HG02678 (cell line): Measurements from ENCODE around the gene MYO7B.

Source experiments
- ATAC-seq: cut with Tn5 transposase; IDR thresholded peaks from one replicate; pipeline ENCODE4 v1.9.1; 2021; ENCODE audit warnings: mild to moderate bottlenecking, moderate library complexity; ENCODE audit not compliant: unreplicated experiment

The MYO7B gene

DNA sequence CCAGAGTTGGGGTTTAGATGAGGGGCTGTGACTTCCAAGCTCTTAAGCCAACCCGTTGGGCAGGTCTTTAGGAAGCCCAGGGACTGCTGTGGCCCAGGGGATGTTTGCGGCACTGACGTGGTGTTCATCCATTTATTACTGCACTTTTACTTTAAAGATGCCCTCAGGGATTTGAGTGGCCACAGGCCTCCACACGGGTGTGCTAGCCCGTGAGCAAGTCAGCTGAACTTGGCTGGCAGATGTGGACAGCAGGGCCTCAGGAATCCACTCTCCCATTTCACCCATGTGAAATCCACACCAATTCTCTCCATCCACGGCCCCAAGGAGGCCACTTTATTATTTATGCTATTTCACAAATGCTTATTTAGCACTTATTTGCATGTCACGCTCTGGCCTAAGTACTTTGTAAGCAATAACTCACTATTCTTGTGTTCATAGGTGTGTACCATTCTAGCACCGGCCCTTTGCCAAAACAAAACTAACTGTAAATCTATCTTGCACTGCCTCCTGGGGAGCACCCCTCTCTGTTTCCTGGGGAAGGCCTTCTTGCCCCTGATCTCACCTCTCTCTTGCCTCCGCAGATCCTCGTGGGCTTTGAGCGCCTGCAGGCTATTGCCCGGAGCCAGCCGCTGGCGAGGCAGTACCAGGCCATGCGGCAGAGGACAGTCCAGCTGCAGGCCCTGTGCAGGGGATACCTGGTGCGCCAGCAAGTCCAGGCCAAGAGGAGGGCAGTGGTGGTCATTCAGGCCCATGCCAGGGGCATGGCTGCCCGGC lies 71.3 kb downstream of the MYO7B start:
- ATAC-seq, result no peak

DNA sequence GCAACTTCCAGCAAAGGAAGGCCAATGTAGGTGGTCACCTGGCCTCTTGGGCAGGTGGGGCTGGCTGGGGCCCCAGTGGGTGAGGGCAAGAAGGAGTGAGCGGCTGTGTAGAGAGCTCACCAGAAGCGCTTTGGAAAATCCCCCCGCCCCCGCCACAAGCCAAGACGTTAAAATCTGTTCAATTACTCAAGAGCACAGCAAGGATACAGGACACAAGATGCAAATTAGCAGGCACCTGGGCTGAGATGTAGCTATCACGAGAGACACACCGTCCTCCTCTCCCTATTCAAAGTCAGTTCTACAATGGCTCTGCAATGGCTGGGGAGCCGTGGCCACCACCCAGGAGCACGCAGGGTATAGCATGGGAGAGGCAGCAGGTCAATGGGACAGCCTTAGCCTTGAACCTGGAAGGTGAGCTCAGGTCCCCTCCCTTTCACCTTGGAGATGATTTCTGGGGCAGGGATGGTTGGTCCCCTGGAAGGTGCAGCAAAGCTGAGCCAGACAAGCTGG lies 72.0 kb downstream of the MYO7B start:
- ATAC-seq, result no peak

DNA sequence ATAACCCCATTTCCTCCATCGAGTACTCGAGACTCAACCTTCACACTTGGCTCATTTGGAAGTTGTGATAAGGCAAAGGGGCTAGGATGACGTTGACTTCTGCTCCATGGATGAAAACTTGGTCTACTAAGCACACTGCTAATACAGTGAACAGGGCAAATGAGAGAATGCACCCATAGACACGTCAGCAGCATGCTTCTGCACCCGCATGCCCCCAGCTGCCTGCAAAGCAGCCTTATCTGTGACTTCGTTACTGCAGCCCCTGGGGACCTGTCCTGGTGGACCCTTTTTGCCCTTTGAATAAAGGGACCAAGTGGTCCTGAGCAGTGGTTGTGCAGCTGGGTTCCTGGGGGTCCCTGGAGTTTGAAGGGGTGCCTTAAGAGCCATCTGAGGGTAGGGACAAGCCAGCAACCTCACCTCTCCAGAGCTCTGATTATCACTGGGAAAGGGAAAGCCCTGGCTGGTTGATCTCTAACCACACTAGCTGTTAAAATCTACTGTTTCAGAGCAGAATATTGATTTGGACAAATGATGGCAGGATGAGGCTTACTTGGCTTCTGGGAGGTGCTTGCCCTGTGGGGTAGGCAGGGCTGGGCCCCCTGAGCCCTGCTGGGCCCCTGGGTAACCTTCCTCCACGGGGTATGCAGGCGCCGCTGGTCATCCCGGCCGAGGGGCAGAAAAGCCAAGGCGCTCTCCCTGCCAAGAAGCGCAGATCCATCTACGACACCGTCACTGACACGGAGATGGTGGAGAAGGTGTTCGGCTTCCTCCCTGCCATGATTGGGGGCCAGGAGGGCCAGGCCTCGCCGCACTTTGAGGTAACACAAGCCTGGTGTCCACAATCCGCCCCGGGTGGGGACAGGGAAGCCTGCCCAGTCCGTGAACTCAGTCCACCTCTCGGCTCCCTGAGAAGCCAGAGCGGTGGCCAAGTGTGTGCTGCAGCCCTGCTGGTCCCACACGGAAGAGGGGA lies 72.9 kb downstream of the MYO7B start:
- ATAC-seq, result no peak

DNA sequence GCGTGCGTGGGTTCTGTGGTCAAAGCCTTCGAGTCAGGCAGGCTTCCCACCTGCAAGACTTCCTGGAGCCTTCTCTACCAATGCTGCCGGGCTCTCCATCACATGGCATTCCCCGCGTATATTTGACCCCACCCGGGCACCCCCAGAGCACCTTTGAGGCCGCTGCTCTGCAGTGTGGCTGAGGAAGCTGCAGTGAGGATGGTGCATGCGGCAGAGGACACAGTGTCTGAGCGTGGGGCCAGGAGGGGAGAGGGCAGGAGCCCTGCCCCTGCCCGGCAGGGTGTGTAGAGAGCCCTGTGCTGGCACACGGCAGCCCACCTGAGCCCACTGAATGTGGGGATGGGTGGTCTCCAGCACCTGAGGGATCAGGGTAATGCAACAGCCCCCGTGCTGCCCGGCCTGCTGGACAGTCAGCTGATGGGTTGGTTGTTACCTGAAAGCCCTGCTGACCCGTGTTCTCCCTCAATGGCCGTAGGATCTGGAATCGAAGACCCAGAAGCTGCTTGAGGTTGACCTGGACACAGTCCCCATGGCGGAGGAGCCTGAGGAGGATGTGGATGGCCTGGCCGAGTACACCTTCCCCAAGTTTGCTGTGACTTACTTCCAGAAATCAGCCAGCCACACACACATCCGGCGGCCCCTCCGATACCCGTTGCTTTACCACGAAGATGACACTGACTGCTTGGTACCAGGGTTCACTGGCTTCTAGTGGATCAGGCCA lies 73.7 kb downstream of the MYO7B start:
- no peak for ATAC-seq

DNA sequence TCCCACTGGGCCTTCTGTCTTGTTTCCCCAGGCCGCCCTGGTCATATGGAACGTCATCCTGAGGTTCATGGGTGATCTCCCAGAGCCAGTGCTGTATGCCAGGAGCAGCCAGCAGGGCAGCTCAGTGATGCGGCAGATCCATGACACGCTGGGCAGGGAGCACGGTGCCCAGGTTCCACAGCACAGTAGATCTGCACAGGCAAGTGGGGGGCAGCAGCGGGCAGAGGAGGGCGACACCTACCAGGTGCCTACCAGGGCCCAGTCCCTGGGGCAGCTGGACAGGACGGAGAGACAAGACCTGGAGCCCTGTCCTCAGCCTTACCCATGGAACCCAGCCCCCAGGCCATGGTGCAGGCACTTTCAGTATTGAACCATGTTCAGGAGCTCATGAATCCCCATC lies 74.3 kb downstream of the MYO7B start:
- no peak for ATAC-seq

DNA sequence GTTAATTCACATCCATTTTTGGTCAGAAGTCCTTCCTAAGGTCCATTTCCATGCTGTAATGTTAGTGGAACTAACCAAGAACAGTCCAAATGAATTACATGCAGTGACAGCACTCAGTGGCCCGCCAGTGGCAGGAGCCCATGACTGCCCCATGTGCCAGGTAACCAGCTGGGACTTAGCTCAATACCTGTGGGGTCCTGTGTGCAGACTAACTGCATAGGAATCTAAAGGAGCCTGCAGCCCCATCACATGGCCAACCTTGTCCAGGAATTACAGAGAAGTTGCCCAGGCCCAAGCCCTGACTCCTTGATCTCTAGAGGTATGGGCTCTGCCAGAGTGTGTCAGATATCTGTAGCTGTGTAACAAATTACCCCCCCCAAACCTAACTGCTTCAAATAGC lies 75.1 kb downstream of the MYO7B start:
- no peak for ATAC-seq

DNA sequence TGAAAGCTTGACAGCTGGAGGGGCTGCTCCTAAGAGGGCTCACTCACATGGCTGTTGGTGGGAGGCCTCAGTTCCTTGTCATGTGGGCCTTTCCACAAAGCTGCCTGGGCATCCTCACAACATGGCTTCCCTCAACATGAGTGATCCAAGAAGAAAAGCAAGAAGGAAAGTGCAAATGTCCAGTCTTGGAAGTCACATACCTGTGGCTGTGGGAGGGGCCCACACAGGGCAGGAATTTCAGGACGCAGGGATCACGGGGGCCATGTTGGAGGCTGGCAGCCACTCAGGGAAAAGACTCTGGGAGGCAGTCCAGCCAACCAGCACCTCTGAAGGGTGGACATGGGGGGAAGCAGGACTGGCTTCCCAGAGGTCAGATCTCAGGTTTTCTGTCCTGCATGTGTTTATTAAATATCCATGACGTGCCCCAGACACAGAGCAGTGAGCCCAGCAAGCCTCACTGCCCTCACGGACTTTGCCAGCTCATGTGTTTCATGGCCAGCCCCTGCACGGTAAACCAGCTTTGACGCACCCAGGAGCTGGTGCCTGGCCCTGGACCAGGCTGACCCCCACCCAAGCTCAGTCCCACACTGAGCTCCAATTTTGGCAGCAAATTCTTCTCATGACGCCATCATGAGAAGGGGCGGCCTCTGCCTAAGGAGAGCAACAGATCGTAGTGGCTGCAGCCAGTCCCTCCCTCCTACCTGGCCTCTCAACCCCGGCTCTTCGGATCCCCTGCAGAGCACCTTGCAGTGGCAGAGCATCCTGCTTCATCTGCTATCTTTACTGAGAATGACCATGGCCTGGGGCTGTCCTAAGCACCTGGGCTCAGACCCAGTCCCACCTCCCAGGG lies 75.8 kb downstream of the MYO7B start:
- no peak for ATAC-seq

DNA sequence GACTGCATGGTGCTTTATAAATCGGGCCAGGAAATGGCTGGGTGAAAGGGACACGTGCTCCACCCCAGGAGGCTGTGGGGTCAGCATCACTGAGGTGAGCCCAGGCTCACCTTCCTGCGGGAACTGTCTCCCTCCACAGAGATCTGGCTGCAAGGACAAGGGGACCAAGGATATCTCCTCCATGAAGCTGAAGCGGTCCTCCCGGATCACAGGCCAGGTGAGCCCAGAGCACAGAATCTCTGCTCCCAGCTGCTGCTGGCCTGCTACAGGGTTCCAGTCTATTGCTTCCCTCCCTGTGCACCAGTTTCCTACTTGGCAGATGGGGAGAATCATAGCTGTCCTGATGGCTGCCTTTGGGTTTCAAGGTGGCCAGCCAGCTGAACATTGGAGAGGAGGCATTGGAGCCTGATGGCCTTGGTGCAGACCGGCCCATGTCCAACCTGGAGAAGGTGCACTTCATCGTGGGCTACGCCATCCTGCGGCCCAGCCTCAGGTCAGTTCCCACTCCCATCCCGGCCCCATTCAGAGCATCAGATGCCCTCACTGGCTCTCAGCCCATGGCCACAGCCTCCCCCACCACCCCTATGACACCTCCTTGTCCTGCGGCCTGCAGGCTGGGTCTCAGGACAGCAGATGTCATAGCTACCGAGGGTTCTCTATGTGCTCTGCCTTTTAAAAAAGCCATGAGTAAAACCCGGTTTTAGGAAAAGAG lies 76.8 kb downstream of the MYO7B start:
- ATAC-seq, result no peak

DNA sequence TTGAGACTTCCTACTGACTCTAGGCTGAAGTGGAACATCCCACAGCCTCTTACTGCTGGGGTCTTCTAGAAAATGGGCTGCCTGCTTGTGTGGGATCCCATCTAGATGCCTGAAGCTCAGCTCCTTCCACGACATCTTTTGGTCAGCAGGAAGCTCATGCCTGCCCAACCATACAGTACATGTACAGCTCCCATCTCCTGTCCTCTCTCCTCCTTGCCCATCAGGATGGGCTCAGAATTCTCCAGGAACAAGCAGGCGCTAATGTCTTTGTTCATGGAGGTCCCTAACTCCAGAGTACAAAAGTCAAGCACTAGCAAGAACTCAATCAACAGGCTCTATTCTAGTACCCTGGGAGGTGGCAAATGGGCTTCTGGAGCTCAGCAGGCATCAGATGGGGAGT lies 78.8 kb downstream of the MYO7B start:
- ATAC-seq, result no peak

DNA sequence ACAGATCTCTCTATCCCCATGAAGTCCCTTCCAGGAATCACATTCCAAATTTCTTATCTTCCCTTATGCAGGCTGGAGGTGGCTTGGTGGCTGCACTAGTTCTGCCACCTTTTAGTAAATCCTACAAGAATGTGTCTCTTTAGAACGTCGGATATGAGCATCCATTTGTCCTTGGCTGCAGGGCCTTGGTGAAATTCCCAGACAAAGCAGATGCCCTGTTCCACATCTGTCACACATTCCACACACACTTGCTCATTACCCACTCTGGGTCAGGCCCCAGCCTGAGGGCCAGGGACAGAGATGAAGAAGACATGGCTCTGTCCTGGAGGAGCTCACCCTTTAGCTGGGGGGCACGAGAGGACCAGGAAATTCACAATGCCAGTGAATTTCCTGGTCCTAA lies 79.2 kb downstream of the MYO7B start:
- no peak for ATAC-seq

DNA sequence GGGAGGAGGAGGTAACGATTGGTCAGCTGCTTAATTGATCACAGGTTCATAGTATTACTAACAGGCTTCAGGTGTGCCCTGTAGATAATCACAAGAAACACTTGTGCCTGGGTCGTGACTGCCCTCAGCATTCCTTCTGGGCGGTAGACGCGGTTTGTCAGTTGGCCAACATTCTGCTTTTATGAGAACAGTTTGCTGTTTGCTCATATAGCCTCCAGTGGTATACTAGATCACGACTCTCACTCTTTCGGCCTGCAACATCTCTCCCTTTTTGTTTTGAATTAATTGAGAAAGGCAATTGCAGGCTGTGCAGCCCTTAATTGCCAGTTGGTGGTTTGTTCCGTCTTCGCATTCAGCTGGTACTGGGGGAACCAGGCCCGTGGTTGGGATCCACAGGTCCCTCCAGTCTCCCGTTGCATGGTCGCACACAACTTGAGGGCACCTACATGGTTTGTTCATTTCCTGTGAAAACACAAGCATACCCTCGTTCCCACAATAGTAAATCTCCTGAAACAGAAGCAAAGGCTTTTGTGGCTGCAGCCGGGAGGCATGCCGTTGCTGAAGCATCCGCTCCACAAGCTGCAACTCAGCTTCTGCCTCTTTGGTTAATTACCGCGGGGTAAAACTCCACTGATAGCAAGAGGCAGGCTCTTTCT lies 80.2 kb downstream of the MYO7B start:
- no peak for ATAC-seq

DNA sequence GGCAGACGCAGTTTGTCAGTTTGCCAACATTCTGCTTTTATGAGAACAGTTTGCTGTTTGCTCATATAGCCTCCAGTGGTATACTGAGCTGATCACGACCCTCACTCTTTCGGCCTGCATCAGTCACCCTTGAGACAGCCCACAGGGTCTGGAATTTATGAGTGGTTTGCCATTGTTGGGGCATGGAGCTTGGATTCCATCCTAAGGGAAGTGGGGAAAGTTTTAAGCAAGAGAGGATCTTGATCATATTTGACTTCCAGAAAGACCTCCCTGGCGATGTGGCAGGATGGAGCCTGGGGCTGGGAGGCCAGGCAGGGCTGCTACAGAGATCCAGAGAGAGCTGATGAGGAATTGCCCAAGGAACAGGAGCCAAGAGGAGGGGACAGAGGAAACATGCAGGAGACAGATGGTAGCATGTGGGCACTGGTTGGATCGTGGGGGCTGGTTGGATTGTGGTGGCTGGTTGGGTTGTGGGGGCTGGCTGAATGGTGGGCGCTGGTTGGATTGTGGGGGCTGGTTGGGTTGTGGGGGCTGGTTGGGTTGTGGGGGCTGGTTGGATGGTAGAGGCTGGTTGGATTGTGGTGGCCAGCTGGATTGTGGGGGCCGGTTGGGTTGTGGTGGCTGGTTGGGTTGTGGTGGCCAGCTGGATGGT lies 83.2 kb downstream of the MYO7B start:
- no peak for ATAC-seq

DNA sequence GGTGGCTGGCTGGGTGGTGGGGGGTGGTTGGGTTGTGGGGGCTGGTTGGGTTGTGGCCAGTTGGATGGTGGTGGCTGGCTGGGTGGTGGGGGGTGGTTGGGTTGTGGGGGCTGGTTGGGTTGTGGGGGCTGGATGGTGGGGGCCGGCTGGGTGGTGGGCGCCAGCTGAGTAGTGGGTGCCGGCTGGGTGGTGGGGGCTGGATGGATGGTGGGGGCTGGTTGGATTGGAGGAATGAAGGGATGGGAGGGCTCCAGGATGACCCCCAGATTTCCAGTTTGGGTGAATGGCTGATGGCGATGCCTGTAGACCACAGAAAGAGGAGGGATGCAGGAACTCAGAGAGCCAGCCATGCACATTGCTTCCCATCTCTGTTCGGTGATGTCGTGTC lies 83.7 kb downstream of the MYO7B start:
- ATAC-seq, result no peak

DNA sequence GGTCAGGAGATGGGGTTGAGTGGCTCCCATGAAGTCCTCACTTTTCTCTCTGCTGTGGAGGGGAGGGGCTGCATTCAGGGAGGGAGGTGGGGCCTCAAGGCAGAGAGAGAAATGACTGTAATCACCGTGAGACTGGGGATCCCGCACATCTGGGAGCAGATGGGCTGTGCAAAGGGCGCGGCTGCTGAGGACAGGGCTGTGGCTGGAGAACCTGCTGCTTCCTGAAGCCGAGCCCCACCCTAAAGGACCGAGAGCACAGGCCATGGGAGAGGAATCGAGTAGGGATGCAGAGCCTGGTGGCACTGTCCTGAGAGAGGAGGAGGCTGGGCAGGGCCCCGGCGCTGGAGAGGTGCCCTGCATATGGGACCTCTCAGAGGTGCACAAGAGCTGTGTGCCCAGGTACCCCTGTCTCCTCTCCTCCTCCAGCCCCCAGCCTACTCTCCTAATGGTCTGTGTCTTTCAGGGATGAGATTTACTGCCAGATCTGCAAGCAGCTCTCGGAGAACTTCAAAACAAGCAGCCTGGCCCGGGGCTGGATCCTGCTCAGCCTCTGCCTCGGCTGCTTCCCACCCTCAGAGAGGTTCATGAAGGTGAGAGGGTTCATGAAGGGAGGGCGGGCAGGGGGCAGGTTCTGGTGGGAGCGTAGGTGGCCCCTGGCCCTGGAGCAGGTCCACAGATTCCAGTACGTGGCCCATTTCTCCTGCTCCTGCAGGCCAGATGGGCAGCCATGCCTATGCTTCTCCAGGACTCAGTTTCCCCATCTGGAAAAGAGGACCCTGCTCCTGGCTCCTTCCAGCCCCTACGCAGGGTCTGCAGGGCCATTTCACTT lies 84.6 kb downstream of the MYO7B start:
- ATAC-seq, result no peak

DNA sequence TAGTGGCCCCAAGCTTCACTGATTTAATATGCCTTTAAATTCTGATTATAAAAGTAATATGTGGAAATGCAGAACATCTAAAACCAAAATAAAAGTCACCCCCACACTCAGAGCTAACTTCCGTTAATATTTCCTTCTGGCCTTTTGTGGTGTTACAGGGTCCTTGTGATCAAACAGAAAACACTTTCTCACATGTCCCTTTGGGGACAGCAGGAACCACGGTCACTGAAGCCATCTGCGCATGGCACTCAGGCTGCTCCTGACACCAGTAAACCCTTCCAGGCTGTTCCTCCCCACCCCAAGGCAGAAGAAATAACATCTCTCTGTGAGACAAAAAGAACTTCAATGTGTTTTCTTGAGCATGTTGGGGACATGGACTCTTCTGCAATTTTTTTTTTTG lies 85.4 kb downstream of the MYO7B start:
- ATAC-seq, result no peak

DNA sequence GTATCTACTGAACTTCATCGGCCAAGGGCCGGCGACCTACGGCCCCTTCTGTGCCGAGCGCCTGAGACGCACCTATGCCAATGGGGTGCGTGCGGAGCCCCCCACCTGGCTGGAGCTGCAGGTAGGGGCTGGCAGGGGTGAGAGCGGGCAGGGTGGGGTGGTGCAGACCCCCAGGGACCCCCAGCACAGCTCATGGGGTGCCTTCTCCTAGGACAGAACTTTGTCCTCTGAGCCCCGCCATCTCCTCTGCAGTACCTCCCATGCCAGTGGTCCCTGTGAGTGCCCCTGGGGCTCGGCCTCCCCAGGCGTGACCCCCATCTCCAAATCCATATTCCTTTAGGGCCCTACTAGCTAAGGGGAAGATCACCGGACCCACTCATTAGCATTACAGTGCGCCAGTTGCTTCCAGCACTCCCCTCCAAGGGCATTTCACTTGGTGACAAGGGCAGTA lies 86.5 kb downstream of the MYO7B start:
- ATAC-seq, result no peak

DNA sequence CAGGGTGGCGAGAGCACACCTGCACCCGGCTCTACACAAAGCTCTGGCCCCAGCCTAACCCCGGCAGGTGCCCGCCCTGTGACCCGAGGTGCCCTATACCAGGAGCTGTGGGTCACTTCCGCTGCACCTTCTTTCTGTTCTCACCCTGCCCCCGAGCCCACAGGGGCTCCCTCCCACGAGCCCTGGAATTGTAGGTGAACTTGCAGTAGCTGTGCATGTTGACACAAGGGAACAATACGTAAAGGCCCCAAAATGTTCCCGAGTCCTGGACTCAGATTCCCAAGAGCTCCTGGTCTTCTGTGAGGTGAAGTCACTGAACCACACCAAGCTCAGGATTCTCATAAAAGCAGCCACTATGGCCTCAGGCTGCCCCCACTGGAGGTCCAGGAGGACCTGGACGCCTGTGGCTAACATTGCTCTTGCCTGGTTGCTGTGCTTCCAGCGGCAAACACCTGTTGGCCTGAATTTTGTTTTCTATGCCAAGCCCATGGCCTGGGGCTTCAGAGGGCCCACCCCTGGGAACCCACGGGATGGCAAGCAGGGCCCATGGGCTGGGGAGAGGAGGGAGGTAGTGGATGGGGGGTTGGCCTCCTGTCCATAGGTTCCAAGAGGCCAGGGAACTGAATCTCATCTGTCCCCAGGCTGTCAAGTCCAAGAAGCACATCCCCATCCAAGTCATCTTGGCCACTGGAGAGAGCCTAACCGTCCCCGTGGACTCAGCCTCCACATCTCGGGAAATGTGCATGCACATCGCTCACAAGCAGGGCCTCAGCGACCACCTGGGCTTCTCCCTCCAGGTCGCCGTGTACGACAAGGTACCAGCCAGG lies 87.3 kb downstream of the MYO7B start:
- no peak for ATAC-seq
